Measurements from ENCODE around the gene NDUFAF2. TPM values are rescaled to one million over a fixed set of nuclear protein-coding genes. Genes with fewer than 3 reads are reported as not detected.

NDUFAF2 gene
- total and polyA plus RNA-seq, 2 of the 8 experiments (the other 6 are each of a cell fraction or from before 2014, with no cell fraction given): 10.7 to 46.5 TPM

GRCh38 chr5:61084658-61085057, 139.7 kb downstream of the NDUFAF2 start (continued):
- no peak for TF ChIP-seq POU5F1 (IDR thresholded peaks at IDR 0.05; ENCODE audit: low read depth, low read length)
- TF ChIP-seq CTBP2 (IDR thresholded peaks at IDR 0.05; ENCODE audit: borderline replicate concordance, insufficient read depth, insufficient read length, low read length): no peak
- no peak for TF ChIP-seq TEAD4 (IDR thresholded peaks at IDR 0.05; ENCODE audit: low read depth, low read length)
- no peak for TF ChIP-seq POLR2A (IDR thresholded peaks at IDR 0.05; ENCODE audit: control extremely low read depth in 1 of 2, low read depth in 2 of 2, low read length in 2 of 2)
- TF ChIP-seq BRCA1 (IDR thresholded peaks at IDR 0.05; ENCODE audit: low read depth, low read length): no peak
